ENCODE results near the gene PDE4D.
"Not testable (repeated sequence)": the region's sequence is repeated elsewhere in the genome, so short reads cannot be mapped to it uniquely, and the experiment has no call there.

Gene PDE4D

DNA sequence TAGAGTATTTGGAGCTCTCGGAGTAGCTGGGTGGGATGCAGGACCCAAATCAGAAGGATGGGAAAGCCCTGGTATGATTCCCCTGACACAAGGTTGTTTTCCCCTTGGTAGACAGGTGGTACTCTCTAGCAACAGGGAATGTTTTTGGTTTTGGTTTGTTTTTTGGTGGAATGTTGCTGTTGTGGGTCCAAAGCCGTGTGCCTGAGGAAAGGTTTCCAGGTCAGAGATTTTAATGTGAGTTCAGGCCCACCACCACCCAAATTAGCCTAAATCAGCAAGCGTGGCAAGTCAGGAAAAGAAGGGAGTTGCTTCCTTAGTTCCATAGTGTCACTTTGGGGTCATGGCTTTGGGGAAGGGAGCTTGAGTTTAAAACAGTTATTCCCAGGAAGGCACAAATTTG is 925.2 kb downstream of the PDE4D start:
- H3K27ac ChIP-seq = no peak overlapping the region
- no peak for TF ChIP-seq ZFX (IDR thresholded peaks at IDR 0.05; ENCODE audit: borderline replicate concordance)

- TF ChIP-seq, protein P1, sequence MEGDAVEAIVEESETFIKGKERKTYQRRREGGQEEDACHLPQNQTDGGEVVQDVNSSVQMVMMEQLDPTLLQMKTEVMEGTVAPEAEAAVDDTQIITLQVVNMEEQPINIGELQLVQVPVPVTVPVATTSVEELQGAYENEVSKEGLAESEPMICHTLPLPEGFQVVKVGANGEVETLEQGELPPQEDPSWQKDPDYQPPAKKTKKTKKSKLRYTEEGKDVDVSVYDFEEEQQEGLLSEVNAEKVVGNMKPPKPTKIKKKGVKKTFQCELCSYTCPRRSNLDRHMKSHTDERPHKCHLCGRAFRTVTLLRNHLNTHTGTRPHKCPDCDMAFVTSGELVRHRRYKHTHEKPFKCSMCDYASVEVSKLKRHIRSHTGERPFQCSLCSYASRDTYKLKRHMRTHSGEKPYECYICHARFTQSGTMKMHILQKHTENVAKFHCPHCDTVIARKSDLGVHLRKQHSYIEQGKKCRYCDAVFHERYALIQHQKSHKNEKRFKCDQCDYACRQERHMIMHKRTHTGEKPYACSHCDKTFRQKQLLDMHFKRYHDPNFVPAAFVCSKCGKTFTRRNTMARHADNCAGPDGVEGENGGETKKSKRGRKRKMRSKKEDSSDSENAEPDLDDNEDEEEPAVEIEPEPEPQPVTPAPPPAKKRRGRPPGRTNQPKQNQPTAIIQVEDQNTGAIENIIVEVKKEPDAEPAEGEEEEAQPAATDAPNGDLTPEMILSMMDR (IDR thresholded peaks at IDR 0.05) = no peak
- no peak for TF ChIP-seq ZFX (IDR thresholded peaks at IDR 0.05; ENCODE audit: borderline replicate concordance)
- no peak overlapping the region for H3K27ac ChIP-seq
Measured at GRCh38 chr5:58967597-58968281, 925.8 kb downstream of the PDE4D start.

GRCh38 chr5:58965677-58966414 is 927.7 kb downstream of the PDE4D start:
- TF ChIP-seq ZFX (IDR thresholded peaks at IDR 0.05; ENCODE audit: borderline replicate concordance) = no peak
- TF ChIP-seq, protein P1 (IDR thresholded peaks at IDR 0.05) = no peak
- no peak overlapping the region for H3K27ac ChIP-seq

DNA sequence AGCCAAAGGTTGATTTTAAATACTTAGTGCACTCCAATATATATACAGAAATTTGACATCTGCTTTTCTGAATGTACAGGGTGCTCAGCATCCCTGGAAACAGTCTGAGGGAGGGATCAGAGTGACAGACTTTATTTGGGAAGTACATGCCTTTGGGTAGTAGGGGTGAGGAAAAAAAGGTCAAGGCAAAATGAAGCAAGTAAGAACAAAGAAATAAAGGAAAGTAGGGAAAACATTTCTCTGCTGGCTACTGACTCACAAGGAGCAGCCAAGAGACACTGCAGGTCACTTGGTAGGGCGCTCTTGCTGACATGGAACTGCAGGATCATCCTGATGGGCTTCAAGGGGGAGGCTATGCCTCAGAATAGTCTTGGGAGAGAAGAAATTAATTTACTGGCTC is 929.7 kb downstream of the PDE4D start:
- TF ChIP-seq, protein P1 (IDR thresholded peaks at IDR 0.05) = no peak
- no peak for TF ChIP-seq ZFX (IDR thresholded peaks at IDR 0.05; ENCODE audit: borderline replicate concordance)
- H3K27ac ChIP-seq = no peak overlapping the region

- TF ChIP-seq, protein P1 (IDR thresholded peaks at IDR 0.05) = no peak
- TF ChIP-seq ZFX (IDR thresholded peaks at IDR 0.05; ENCODE audit: borderline replicate concordance) = no peak
- H3K27ac ChIP-seq = no peak overlapping the region
Measured at GRCh38 chr5:58963361-58963760, 930.2 kb downstream of the PDE4D start.

DNA sequence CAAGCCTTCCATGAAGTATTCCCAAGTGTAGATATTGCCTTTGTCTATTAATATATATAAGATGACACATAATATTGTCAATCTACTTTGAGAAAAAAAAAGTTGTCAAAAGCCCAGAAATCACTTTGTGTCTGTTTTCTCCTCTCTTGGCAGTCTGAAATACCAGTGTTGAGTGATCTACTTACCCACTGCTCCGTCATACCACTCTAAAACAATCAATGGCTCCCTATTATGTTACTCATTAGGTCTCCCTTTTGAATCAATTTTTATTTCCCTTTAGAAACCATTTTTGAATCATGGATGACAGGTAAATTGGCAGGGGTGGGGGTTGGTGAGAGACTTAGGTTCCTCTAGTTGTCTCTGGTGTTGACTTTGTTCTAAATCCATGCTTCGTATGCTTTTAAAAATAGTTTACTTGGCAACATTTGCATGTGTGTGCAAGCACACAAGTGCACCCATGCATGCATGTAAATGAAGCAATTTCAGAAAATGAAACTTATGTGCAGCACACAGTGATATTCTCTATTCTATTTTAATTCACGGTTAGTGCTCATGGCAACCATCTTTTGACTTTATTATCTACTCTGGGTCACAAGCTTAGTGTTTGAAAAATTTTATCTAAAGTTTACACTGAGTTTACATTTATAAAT is 931.8 kb downstream of the PDE4D start:
- TF ChIP-seq, protein P1 (IDR thresholded peaks at IDR 0.05) = no peak
- TF ChIP-seq ZFX (IDR thresholded peaks at IDR 0.05; ENCODE audit: borderline replicate concordance) = no peak
- H3K27ac ChIP-seq = no peak overlapping the region

DNA sequence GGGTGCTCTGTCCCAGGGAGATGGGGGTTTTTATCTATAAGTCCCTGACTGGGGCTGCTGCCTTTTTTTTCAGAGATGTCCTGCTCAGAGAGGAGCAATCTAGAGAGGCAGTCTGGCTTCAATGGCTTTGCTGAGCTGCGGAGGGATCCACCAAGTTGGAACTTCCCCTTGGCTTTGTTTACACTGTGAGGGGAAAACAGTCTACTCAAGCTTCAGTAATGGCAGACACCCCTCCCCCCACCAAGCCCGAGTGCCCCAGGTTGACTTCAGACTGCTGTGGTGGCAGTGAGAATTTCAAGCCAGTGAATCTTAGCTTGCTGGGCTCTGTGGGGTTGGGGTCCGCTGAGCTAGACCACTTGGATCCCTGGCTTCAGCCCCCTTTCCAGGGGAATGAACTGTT is 934.8 kb downstream of the PDE4D start:
- no peak for TF ChIP-seq ZFX (IDR thresholded peaks at IDR 0.05; ENCODE audit: borderline replicate concordance)
- TF ChIP-seq, protein P1 (IDR thresholded peaks at IDR 0.05) = no peak
- no peak overlapping the region for H3K27ac ChIP-seq

- H3K27ac ChIP-seq = not testable (repeated sequence)
Measured at GRCh38 chr5:58953218-58953617, 940.3 kb downstream of the PDE4D start.

Data from 22Rv1 (cell line).